Measurements from ENCODE around the gene APRT. TPM values are rescaled to one million over a fixed set of nuclear protein-coding genes. Genes with fewer than 3 reads are reported as not detected.
A peak's percentile ranks its signal among the peaks of the same experiment; 100 is the strongest.

APRT gene
- total RNA-seq, 1 experiment from 2014 or later, result 311 TPM

GRCh38 chr16:88793251-88793954 lies 18.3 kb downstream of the APRT start:
- no peak overlapping the region for H2AFZ ChIP-seq (ENCODE audit: low read depth, low read length, poor library complexity, severe bottlenecking)
- H3K4me2 ChIP-seq (ENCODE audit: low read length), result no peak overlapping the region
- no TSS peak for BruUV-seq (replicated peaks)
- TF ChIP-seq RAD21 (IDR thresholded peaks at IDR 0.05; ENCODE audit: low read depth) (no peak), TCF7L2 (IDR thresholded peaks at IDR 0.05; ENCODE audit: borderline replicate concordance, extremely low read depth, insufficient read depth, insufficient read length) (no peak), ATF3 (IDR thresholded peaks at IDR 0.05) (no peak), CBX3 (IDR thresholded peaks at IDR 0.05; ENCODE audit: low read depth) (no peak), SRF (IDR thresholded peaks at IDR 0.05; ENCODE audit: low read depth) (no peak), ZFX (IDR thresholded peaks at IDR 0.05) (no peak), EGR1 (IDR thresholded peaks at IDR 0.05; ENCODE audit: low read depth) (no peak), JUND (IDR thresholded peaks at IDR 0.05) (no peak), ELF1 (IDR thresholded peaks at IDR 0.05; ENCODE audit: borderline replicate concordance, low read depth) (no peak), FOSL1 (IDR thresholded peaks at IDR 0.05; ENCODE audit: low read depth) (no peak), CTCF (IDR thresholded peaks at IDR 0.05 in 2 of 3, conservative IDR thresholded peaks at IDR 0.05 in 1 of 3; ENCODE audit: borderline replicate concordance in 1 of 3, insufficient read depth in 1 of 3, low read depth in 2 of 3, low read length in 2 of 3) (no peak), POLR2AphosphoS5 (IDR thresholded peaks at IDR 0.05; ENCODE audit: low read depth, low read length) (no peak), POLR2A (IDR thresholded peaks at IDR 0.05; ENCODE audit: borderline replicate concordance, extremely low read depth, insufficient read depth, insufficient read length) (no peak), MAX (IDR thresholded peaks at IDR 0.05) (no peak), SIN3A (IDR thresholded peaks at IDR 0.05; ENCODE audit: low read depth) (no peak)
- H3K9me3 ChIP-seq (ENCODE audit: control insufficient read depth in 1 of 2, insufficient read depth in 1 of 2, low read depth in 1 of 2, low read length in 2 of 2), result no peaks in the 10 kb centered on the region
- ATAC-seq (peak; percentile 25; the same call in 1 of the 2 replicates), DNase-seq (ENCODE audit: low read depth, low spot score) (no peak)
- no peak overlapping the region for H3K4me3 ChIP-seq (replicated peaks in 1 of 2; ENCODE audit: low read depth in 1 of 2, low read length in 2 of 2)
- no peaks in the 10 kb centered on the region for H3K9me2 ChIP-seq (ENCODE audit: insufficient read depth)
- CTCF ChIA-PET, result interaction anchor here (1.6 to 2.8 kb wide), 2 partner anchors 9 to 56 kb away, joined by 5 to 10 read pairs; no protein-coding TSS in a partner anchor
- RAD21 ChIA-PET (ENCODE audit: low non-redundant PET in 1 of 2, low total read pairs in 2 of 2, uncharacterized antibody in 2 of 2, unreplicated experiment in 2 of 2), result no interaction called here
- peaks cover 3 to 11% of the 10 kb centered on the region in 2 experiments; a peak in 2 of 4 replicates for H3K4me1 ChIP-seq (ENCODE audit: control insufficient read depth in 1 of 2, insufficient read depth in 2 of 2, low read length in 2 of 2)
- H4K20me1 ChIP-seq (ENCODE audit: insufficient read depth), result no peaks in the 10 kb centered on the region
- no peak overlapping the region for H3K9ac ChIP-seq (ENCODE audit: low read length)
- no peaks in the 10 kb centered on the region for H3K36me3 ChIP-seq (ENCODE audit: control insufficient read depth in 1 of 2, insufficient read depth in 2 of 2, low read length in 2 of 2)
- no peaks in the 10 kb centered on the region for H3K27me3 ChIP-seq (ENCODE audit: insufficient read depth, low read length)
- no peak overlapping the region for H3K27ac ChIP-seq (ENCODE audit: low read depth, low read length)
- intact Hi-C loops (cut with micrococcal nuclease), result no loop called here
- no peaks in the 10 kb centered on the region for H3K79me2 ChIP-seq (ENCODE audit: insufficient read depth, low read length)
- POLR2A ChIA-PET, result interaction anchor here (0.8 to 1.6 kb wide), 4 partner anchors 8 to 31 kb away, joined by 3 to 7 read pairs (median 4); partner anchors contain the start of genes APRT and PIEZO1
